GM12892 (cell line): ENCODE results near the gene MRPL51.

Source experiments
- POLR2A ChIP-seq: IDR thresholded peaks from 2 replicates; pipeline ENCODE4 v1.6.1; 2011; ENCODE audit warnings: low read depth, low read length, control low read depth
- POLR2AphosphoS5 ChIP-seq: IDR thresholded peaks from 2 replicates; pipeline ENCODE4 v1.6.1; 2011; ENCODE audit warnings: low read depth, low read length, control low read depth
- TAF1 ChIP-seq: IDR thresholded peaks from 2 replicates; pipeline ENCODE4 v1.6.1; 2011; ENCODE audit warnings: low read depth, mild to moderate bottlenecking, control low read depth, low read length, borderline replicate concordance

GRCh38 chr12:6507102-6507998, 14.3 kb upstream of the MRPL51 start:
- TF ChIP-seq TAF1 (no peak), POLR2A (no peak), POLR2AphosphoS5 (no peak)
